OCI-LY7 (cell line): ENCODE data around the gene SNX24. TPM values are rescaled to one million over a fixed set of nuclear protein-coding genes. Genes with fewer than 3 reads are reported as not detected.

Experiments used
- BruUV-seq: library from RNA; stranded (reverse); fragments of 400-500 nt; replicated peaks from 2 replicates; lab custom pipeline; 2021; lab: Mats Ljungman, UMichigan
- CTCF ChIA-PET: fragments of 300-600 bp; sonication (Branson Sonifier 250); formaldehyde crosslinking; loops from one replicate; lab custom pipeline; 2022; ENCODE audit warnings: antibody characterized with exemption; ENCODE audit not compliant: unreplicated experiment; lab: Charles Lee
- POLR2A ChIA-PET: fragments of 300-600 bp; sonication (Branson Sonifier 250); formaldehyde crosslinking; loops from one replicate; lab custom pipeline; 2022; ENCODE audit warnings: antibody characterized with exemption; lab: Charles Lee
- DNase-seq: peaks from one replicate; pipeline ENCODE4 v3.0.0-alpha.2; 2015; ENCODE audit warnings: low spot score
- H2AFZ ChIP-seq: fragments of 200-600 bp; sonication (generic), shearing (Covaris generic); 2 replicates; pipeline ENCODE4 v1.6.1; 2014; ENCODE audit warnings: mild to moderate bottlenecking, antibody characterized with exemption, low read length, moderate library complexity
- H3K27ac ChIP-seq: fragments of 200-600 bp; sonication (generic); 2 replicates; pipeline ENCODE4 v1.5.1; 2014; ENCODE audit warnings: mixed run types, low read depth, mild to moderate bottlenecking, moderate library complexity, low read length, inconsistent platforms; ENCODE audit not compliant: poor library complexity, severe bottlenecking
- H3K36me3 ChIP-seq: fragments of 200-600 bp; sonication (generic); 2 replicates; pipeline ENCODE4 v1.6.1; 2014; ENCODE audit warnings: mild to moderate bottlenecking, antibody characterized with exemption, low read length, moderate library complexity, mixed read lengths; ENCODE audit not compliant: insufficient read depth
- H3K4me1 ChIP-seq: fragments of 200-600 bp; sonication (generic); 2 replicates; pipeline ENCODE4 v1.5.1; 2014; ENCODE audit warnings: mild to moderate bottlenecking, low read length; ENCODE audit not compliant: insufficient read depth, poor library complexity, severe bottlenecking
- H3K4me2 ChIP-seq: fragments of 200-600 bp; sonication (generic); 2 replicates; pipeline ENCODE4 v1.6.1; 2014; ENCODE audit warnings: mild to moderate bottlenecking, low read length
- H3K4me3 ChIP-seq: fragments of 200-600 bp; sonication (generic); 2 replicates; pipeline ENCODE4 v1.5.1; 2014; ENCODE audit warnings: mild to moderate bottlenecking, low read depth, low read length; ENCODE audit not compliant: poor library complexity, severe bottlenecking
- H3K79me2 ChIP-seq: fragments of 200-600 bp; sonication (generic); 2 replicates; pipeline ENCODE4 v1.6.1; 2016; ENCODE audit warnings: low read depth, mild to moderate bottlenecking, low read length, moderate library complexity, mixed read lengths; ENCODE audit not compliant: insufficient read depth
- H3K9me2 ChIP-seq: fragments of 200-600 bp; sonication (generic); 2 replicates; pipeline ENCODE4 v1.6.1; 2016; ENCODE audit warnings: mild to moderate bottlenecking, low read length, mixed read lengths; ENCODE audit not compliant: insufficient read depth
- H3K9me3 ChIP-seq: fragments of 200-600 bp; sonication (generic); 2 replicates; pipeline ENCODE4 v1.6.1; 2014; ENCODE audit warnings: mild to moderate bottlenecking, mixed run types, low read length, mixed read lengths
- H4K20me1 ChIP-seq: fragments of 200-600 bp; sonication (generic); 2 replicates; pipeline ENCODE4 v1.6.1; 2014; ENCODE audit warnings: mild to moderate bottlenecking, antibody characterized with exemption, low read length, moderate library complexity, mixed read lengths; ENCODE audit not compliant: insufficient read depth
- CTCF ChIP-seq: fragments of 200-600 bp; sonication (generic); conservative IDR thresholded peaks from 2 replicates; pipeline ENCODE4 v1.5.1; 2014; ENCODE audit warnings: mild to moderate bottlenecking, antibody characterized with exemption, low read length, moderate library complexity, mixed read lengths
- EZH2phosphoT487 ChIP-seq: fragments of 200-600 bp; sonication (generic); IDR thresholded peaks from 2 replicates; pipeline ENCODE4 v1.6.1; 2018; ENCODE audit warnings: low read depth, borderline replicate concordance, mild to moderate bottlenecking, mixed run types, antibody characterized with exemption, low read length, moderate library complexity, mixed read lengths
- intact Hi-C: fragments of 100-400 bp; cut with micrococcal nuclease; formaldehyde crosslinking; loops from one replicate; pipeline ENCODE4 v1.10.0; 2022; ENCODE audit not compliant: unreplicated experiment
- total RNA-seq, 2 experiments: library from RNA; depleted of rRNA in 1 of 2; stranded (reverse); fragments of >200 nt in 1 of 2; shearing (Covaris generic) in 1 of 2; gene quantifications; 2 replicates each; pipeline ENCODE4 v1.2.3, GENCODE V29; 2014 to 2022

Gene SNX24
- total RNA-seq, 2 experiments from 2014 or later: 6.9 to 14.5 TPM

DNA sequence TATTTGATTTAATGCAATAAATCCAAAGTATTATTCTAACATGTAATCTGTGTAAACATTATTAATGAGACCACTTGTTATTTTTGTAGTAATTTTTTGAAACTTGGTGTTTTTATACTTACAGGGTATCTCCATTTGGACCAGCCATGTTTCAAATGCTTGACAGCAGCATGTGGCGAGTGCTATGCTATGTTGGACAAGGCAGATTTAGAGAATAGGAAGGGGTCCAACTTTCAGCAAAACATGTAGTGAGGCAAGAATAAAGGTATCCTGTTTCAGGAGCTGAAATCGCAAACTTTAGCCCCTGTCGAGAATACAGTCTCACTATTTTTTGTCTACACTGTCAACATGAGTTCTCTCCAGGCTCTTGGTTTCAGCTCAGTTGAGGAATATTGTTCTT, 33.7 kb downstream of the SNX24 start:
- H2AFZ ChIP-seq: no peak overlapping the region
- POLR2A ChIA-PET: interaction anchor here (0.7 to 1.0 kb wide), 2 partner anchors 10 to 888 kb away, joined by 3 to 4 read pairs; no protein-coding TSS in a partner anchor
- no TSS peak for BruUV-seq
- intact Hi-C loops: no loop called here
- no peak for TF ChIP-seq CTCF
- TF ChIP-seq EZH2phosphoT487: no peak
- H3K4me2 ChIP-seq: no peak overlapping the region
- no peaks in the 10 kb centered on the region for H3K36me3 ChIP-seq
- H3K79me2 ChIP-seq: no peaks in the 10 kb centered on the region
- CTCF ChIA-PET: no interaction called here
- no peak for DNase-seq
- H3K4me1 ChIP-seq: peaks cover 8% of the 10 kb centered on the region
- no peak overlapping the region for H3K4me3 ChIP-seq
- H3K9me3 ChIP-seq: no peaks in the 10 kb centered on the region
- no peak overlapping the region for H3K27ac ChIP-seq
- H3K9me2 ChIP-seq: no peaks in the 10 kb centered on the region
- H4K20me1 ChIP-seq: no peaks in the 10 kb centered on the region

DNA sequence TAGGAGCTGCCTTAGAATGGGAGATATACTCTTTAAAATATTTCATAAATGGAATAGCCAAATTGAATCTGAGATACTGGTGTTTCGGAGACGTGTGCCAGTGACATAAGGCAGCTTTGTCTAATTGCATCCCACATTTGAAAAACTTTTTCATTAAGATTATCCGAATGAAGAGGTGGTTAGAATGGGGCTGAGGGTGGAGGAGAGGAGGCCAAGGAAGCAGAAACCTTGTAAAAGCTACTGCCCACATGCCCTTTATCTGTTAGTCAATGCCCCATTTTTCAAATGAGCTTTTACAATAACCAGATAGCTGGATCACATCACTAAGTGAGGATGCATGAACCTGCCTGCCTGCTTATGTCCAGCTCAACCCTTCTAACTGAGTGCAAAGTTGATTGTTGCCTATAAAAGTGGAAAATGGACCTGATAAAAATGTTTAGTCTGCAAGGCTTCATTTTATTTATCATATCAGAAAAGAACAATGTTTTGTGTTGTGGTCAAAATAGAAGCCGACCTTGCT, 34.8 kb downstream of the SNX24 start:
- no peak for DNase-seq
- ChIA-PET POLR2A (interaction anchor here (0.5 kb wide), 1 partner anchor 931 kb away, joined by 5 read pairs; no protein-coding TSS in a partner anchor), CTCF (no interaction called here)
- TF ChIP-seq EZH2phosphoT487: no peak
- no peak for TF ChIP-seq CTCF
- Histone ChIP-seq H2AFZ (no peak overlapping the region), H3K9me3 (no peaks in the 10 kb centered on the region), H3K79me2 (no peaks in the 10 kb centered on the region), H3K9me2 (no peaks in the 10 kb centered on the region), H3K36me3 (no peaks in the 10 kb centered on the region), H3K4me3 (no peak overlapping the region), H3K4me1 (peaks cover 8% of the 10 kb centered on the region), H3K4me2 (no peak overlapping the region), H4K20me1 (no peaks in the 10 kb centered on the region), H3K27ac (no peak overlapping the region)
- no TSS peak for BruUV-seq
- intact Hi-C loops: no loop called here

DNA sequence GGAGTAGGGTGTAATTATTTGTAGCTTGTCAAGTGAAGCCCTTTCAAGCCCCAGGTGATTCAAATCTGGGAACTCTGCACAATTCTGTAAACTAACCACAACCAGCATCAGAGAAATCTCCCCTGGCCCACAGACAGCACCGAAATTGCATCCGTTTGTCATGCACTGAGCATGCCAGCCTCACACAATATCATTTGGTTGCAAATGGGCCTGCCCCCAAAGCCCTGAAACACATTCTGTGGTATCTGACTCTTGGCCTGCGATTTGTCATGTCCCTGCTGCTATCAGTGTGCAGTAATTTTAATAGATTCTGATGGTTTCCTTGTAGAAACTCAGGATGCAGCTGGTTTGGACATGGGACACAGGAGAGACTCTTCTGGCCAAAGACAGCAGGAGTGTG, 35.3 kb downstream of the SNX24 start:
- no peaks in the 10 kb centered on the region for H3K36me3 ChIP-seq
- H3K27ac ChIP-seq: no peak overlapping the region
- H4K20me1 ChIP-seq: no peaks in the 10 kb centered on the region
- H3K4me2 ChIP-seq: no peak overlapping the region
- no peak for DNase-seq
- H3K9me3 ChIP-seq: no peaks in the 10 kb centered on the region
- H3K4me1 ChIP-seq: peaks cover 8% of the 10 kb centered on the region
- BruUV-seq: no TSS peak
- POLR2A ChIA-PET: interaction anchor here (0.6 kb wide), 1 partner anchor 274 kb away, joined by 3 read pairs; no protein-coding TSS in a partner anchor
- no peaks in the 10 kb centered on the region for H3K79me2 ChIP-seq
- TF ChIP-seq CTCF: no peak
- H2AFZ ChIP-seq: no peak overlapping the region
- CTCF ChIA-PET: no interaction called here
- intact Hi-C loops: no loop called here
- H3K4me3 ChIP-seq: no peak overlapping the region
- H3K9me2 ChIP-seq: no peaks in the 10 kb centered on the region
